Effector memory CD8-positive, alpha-beta T cell (primary cell): ENCODE results near the gene ELP1.

Source experiments
- ATAC-seq: fragments of 150-1000 bp; cut with Tn5 transposase; replicated peaks from 2 replicates; pipeline ENCODE4 v1.10.0; 2021; ENCODE audit warnings: mild to moderate bottlenecking, moderate library complexity
- DNase-seq, 3 experiments: peaks; one replicate each; pipeline ENCODE4 v3.0.0; 2021
- H3K27ac Mint-ChIP-seq, 2 donors: one replicate each; pipeline ENCODE4 v1.8.0; 2022; ENCODE audit warnings: mild to moderate bottlenecking in 2 of 2, mixed read lengths in 2 of 2, moderate library complexity in 2 of 2
- H3K27me3 Mint-ChIP-seq, 2 donors: one replicate each; pipeline ENCODE4 v1.8.0; 2022; ENCODE audit warnings: mixed read lengths in 2 of 2
- H3K36me3 Mint-ChIP-seq: one replicate; pipeline ENCODE4 v1.8.0; 2022; ENCODE audit warnings: mild to moderate bottlenecking, moderate library complexity, mixed read lengths; ENCODE audit not compliant: insufficient read depth
- H3K4me1 Mint-ChIP-seq, 2 donors: one replicate each; pipeline ENCODE4 v1.8.0; 2022; ENCODE audit warnings: low read depth in 2 of 2, mixed read lengths in 2 of 2
- H3K4me3 Mint-ChIP-seq, 2 donors: one replicate each; pipeline ENCODE4 v1.8.0; 2022; ENCODE audit warnings: mild to moderate bottlenecking in 2 of 2, mixed read lengths in 2 of 2, moderate library complexity in 2 of 2
- H3K9me3 Mint-ChIP-seq, 2 donors: one replicate each; pipeline ENCODE4 v1.8.0; 2022; ENCODE audit warnings: mixed read lengths in 2 of 2

ELP1 gene

DNA sequence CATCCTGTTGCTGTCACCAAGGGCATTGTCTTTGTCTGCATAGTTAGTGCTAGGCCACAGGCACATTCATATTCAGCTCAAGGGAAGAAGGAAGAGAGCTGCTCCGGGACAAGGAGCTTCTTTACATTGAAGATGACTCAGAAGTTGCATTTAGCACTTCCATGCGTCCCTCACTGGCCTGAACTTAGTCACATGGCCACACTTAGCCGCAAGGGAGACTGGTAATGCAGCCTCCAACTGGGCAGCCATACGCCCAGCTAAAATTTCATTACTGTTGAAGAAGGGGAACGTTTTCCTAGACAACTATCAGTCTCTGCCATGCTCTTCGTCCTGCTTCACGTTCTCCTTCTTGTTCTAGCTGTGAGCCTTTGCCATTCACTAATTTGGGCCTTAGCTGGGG, 98.1 kb downstream of the ELP1 start:
- H3K27me3 Mint-ChIP-seq: peaks cover 9 to 23% of the 10 kb centered on the region in 2 donors

GRCh38 chr9:108834959-108835665, 98.8 kb downstream of the ELP1 start:
- no peak overlapping the region for H3K4me3 Mint-ChIP-seq
- H3K27ac Mint-ChIP-seq: no peak overlapping the region
- peaks cover 0 to 9% of the 10 kb centered on the region in 2 donors for H3K4me1 Mint-ChIP-seq
- H3K36me3 Mint-ChIP-seq: no peaks in the 10 kb centered on the region
- H3K27me3 Mint-ChIP-seq: peaks cover 13 to 26% of the 10 kb centered on the region in 2 donors
- no peak for ATAC-seq
- H3K9me3 Mint-ChIP-seq: no peaks in the 10 kb centered on the region
- DNase-seq: no peak

More for the DNA sequence above, 98.1 kb downstream of the ELP1 start:
- DNase-seq (no peak), ATAC-seq (no peak)
- Mint-ChIP-seq H3K27ac (no peak overlapping the region), H3K4me3 (no peak overlapping the region), H3K4me1 (peaks cover 0 to 9% of the 10 kb centered on the region in 2 donors), H3K9me3 (no peaks in the 10 kb centered on the region), H3K36me3 (no peaks in the 10 kb centered on the region)

GRCh38 chr9:108832179-108832500, 101.8 kb downstream of the ELP1 start:
- no peak overlapping the region for H3K27ac Mint-ChIP-seq
- no peak for DNase-seq
- peaks cover 0 to 9% of the 10 kb centered on the region in 2 donors for H3K4me1 Mint-ChIP-seq
- H3K9me3 Mint-ChIP-seq: no peaks in the 10 kb centered on the region
- no peak for ATAC-seq
- no peak overlapping the region for H3K4me3 Mint-ChIP-seq
- no peaks in the 10 kb centered on the region for H3K36me3 Mint-ChIP-seq
- H3K27me3 Mint-ChIP-seq: peaks cover 13 to 18% of the 10 kb centered on the region in 2 donors

- no peak for ATAC-seq
- Mint-ChIP-seq H3K27me3 (peaks cover 13 to 18% of the 10 kb centered on the region in 2 donors), H3K27ac (no peak overlapping the region), H3K4me3 (no peak overlapping the region), H3K36me3 (no peaks in the 10 kb centered on the region), H3K9me3 (no peaks in the 10 kb centered on the region), H3K4me1 (peaks cover 0 to 9% of the 10 kb centered on the region in 2 donors)
- DNase-seq: no peak
Measured at GRCh38 chr9:108831496-108832178, 102.3 kb downstream of the ELP1 start.

DNA sequence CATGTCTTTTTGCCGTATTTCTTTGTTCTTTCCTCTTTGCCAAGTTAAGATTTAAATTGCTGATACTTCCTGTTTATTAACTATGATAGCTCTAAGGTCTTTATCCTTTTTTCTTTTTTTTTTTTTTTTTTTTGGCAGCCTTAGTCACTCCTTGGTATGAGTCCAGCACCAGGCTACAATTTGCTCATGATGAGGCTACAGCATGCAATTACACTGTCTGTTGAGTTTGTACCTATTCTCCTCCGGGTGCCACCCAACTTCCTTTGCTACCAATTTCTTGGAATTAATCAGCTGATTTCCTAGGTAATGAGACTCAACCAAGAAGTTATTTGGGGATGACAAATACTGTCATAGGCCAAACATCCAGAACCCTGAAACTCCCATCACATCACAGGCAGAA, 103.7 kb downstream of the ELP1 start:
- no peak overlapping the region for H3K27ac Mint-ChIP-seq
- no peak for ATAC-seq
- no peaks in the 10 kb centered on the region for H3K9me3 Mint-ChIP-seq

DNA sequence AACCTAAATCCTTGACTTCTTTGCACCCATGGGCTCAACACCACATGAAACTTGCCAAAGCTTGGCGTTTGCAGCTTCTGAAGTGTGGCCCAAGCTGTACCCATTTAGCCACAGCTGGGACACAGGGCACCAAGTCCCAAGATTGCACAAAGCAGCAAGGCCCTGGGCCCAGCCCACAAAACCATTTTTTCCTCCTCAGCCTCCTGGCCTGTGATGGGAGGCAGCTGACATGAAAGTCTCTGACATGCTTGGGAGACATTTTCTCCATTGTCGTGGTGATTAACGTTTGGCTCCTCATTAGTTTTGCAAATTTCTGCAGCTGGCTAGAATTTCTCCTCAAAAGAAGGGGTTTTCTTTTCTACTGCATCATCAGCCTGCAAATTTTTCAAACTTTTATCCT, 110.1 kb downstream of the ELP1 start:
- H3K4me3 Mint-ChIP-seq: no peak overlapping the region
- ATAC-seq: no peak
- peaks cover 17 to 18% of the 10 kb centered on the region in 2 donors for H3K27me3 Mint-ChIP-seq
- no peak overlapping the region for H3K27ac Mint-ChIP-seq
- H3K9me3 Mint-ChIP-seq: no peaks in the 10 kb centered on the region
- no peaks in the 10 kb centered on the region for H3K4me1 Mint-ChIP-seq
- peaks cover 4% of the 10 kb centered on the region for H3K36me3 Mint-ChIP-seq
- DNase-seq: no peak

More for the DNA sequence above, 103.7 kb downstream of the ELP1 start:
- no peaks in the 10 kb centered on the region for H3K36me3 Mint-ChIP-seq
- DNase-seq: no peak
- H3K4me3 Mint-ChIP-seq: no peak overlapping the region
- peaks cover 0 to 4% of the 10 kb centered on the region in 2 donors for H3K4me1 Mint-ChIP-seq
- peaks cover 13 to 17% of the 10 kb centered on the region in 2 donors for H3K27me3 Mint-ChIP-seq
